HUES64 (cell line): Measurements from ENCODE around the gene BRINP3.

Experiments used
- H3K27ac ChIP-seq: 2 replicates; pipeline ENCODE4 v1.7.0; 2013; ENCODE audit warnings: low read depth, low read length, inconsistent platforms
- H3K27me3 ChIP-seq: 2 replicates; pipeline ENCODE4 v1.6.1; 2013; ENCODE audit warnings: mild to moderate bottlenecking, low read length; ENCODE audit not compliant: insufficient read depth
- H3K36me3 ChIP-seq: 2 replicates; pipeline ENCODE4 v1.6.1; 2013; ENCODE audit warnings: mild to moderate bottlenecking, low read length; ENCODE audit not compliant: insufficient read depth
- H3K4me1 ChIP-seq: 2 replicates; pipeline ENCODE4 v1.6.1; 2013; ENCODE audit warnings: mild to moderate bottlenecking, low read length, moderate library complexity; ENCODE audit not compliant: insufficient read depth
- H3K4me3 ChIP-seq: 2 replicates; pipeline ENCODE4 v1.5.1; 2013; ENCODE audit warnings: mild to moderate bottlenecking, low read length, moderate library complexity
- H3K9ac ChIP-seq: 2 replicates; pipeline ENCODE4 v1.6.1; 2013; ENCODE audit warnings: mild to moderate bottlenecking, low read depth, low read length
- H3K9me3 ChIP-seq: 2 replicates; pipeline ENCODE4 v1.6.1; 2013; ENCODE audit warnings: low read depth, low read length; ENCODE audit not compliant: insufficient read depth
- WGBS: fragments of 150-250, 120-280 bp; methylation state at CpG from one replicate; pipeline ENCODE4 v1.1.7; 2013; ENCODE audit warnings: missing lambda C conversion rate; 5-methylcytosine and 5-hydroxymethylcytosine counted together

Gene BRINP3

DNA sequence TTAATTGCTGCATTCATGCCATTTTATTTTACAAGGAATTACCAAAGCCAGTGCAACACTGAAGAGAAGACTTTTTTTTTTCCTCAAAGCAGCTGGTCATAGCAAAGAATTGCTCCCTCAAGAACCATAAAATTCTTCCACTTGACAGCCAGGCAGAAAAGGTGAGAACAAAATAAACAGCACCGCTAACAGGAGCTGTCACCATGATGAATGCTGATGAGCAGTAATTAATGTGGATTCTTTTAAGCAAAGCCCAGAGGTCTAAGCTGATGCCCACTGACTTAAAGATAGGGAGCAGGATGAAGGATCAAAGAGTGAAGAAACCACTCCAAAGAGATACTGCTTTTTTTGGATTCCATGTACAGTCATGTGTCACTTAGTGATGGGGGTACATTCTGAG lies 428.4 kb downstream of the BRINP3 start:
- WGBS = 85% methylated on average over 1 of the region's 1 CpG
- H3K9ac ChIP-seq = no peak overlapping the region

More for the DNA sequence above, 428.4 kb downstream of the BRINP3 start:
- Histone ChIP-seq H3K27ac (no peak overlapping the region), H3K4me1 (peaks cover 4% of the 10 kb centered on the region; the same call in 1 of the 2 replicates), H3K9me3 (no peaks in the 10 kb centered on the region), H3K4me3 (no peak overlapping the region), H3K27me3 (no peaks in the 10 kb centered on the region), H3K36me3 (no peaks in the 10 kb centered on the region)
